Cortex of kidney (tissue), 1 donor: ENCODE results near the gene ALDH18A1.
A peak's percentile ranks its signal among the peaks of the same experiment; 100 is the strongest.
"Not testable (repeated sequence)": the region's sequence is repeated elsewhere in the genome, so short reads cannot be mapped to it uniquely, and the experiment has no call there.

Source experiments
- DNase-seq: peaks from one replicate; lab custom pipeline; 2025; lab: John Stamatoyannopoulos, UW

Gene ALDH18A1

DNA sequence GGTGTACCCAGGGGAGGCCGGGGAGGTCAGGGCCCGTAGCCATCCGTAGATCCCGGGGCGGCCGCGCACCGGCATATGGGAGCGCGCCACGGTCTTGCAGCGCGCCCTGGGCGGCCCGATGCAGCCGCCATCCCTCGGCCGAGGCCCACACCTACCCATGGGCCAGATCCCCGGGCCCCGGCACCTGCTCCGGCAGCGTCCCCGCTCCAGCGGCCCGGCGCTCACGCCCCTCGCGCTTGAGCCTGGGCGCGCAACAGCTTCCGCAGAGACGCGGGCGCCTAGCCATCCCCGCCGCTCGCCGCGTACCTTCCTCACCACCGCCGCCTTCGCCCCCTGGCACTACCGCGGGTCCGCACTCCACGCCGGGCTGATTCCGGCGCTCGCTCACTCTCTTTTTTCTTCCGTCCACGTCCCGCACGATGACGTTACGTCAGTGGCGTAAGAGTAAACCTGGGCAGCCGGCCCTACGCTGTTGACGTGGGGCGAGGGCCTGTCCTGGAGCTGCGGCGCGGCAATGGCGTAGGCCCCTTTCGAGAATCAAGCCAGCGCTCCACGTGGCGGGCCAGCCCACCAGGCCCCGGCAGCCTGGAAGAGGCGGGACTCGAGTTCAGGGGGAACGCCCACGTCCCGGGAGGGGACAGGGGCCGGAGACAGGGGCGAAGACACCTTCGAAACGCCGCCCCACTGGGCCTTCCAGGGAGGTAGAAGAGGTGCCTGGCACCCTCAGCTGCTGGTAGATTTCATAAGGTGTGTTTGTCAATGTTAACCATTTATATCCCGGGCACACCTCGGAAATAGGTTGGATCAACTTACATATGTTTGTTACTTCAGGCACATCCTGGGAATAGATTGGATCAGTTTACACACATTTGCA is at the start of gene ALDH18A1:
ALDH18A1 (minus strand) TSS at position 421 of the 874 bp plus-strand sequence. CDS start 3,334 bp downstream, outside the sequence.
- peak; percentile 21 for DNase-seq

DNA sequence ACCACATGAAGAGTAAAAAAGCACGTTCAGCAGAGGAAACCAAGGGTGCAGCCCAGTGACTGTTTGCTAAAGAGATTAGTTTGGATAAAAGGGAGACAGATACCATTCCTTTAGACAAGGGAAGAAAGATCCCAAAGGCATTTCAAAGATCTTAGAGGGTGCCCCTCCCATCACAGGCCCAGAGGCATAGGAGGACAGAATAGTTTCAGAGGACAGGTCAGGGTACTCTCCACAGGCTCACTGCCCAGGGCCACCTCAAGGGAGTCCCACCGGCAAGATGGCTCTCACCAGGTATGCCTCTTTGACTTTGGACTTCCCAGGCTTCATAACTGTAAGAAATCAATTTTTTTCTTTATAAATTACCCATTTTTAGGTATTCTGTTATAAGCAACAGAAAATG is 41.9 kb upstream of the ALDH18A1 start:
- no peak for DNase-seq

DNA sequence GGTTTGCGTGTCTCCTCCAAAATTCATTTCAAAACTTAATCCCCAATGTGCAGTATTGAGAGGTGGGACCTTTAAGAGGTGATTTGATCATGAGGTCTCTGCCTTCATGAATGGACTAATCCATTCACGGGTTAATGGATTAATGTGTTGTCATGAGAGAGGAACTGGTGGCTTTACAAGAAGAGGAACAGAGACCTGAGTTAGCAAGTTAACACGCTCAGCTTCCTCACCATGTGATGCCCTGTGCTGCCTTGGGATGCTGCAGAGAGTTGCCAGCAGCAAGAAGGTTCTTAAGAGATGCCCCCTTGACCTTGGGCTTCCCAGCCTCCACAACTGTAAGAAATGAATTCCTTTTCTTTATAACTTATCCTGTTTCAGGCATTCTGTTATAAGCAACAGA is 40.9 kb upstream of the ALDH18A1 start:
- DNase-seq: no peak

DNA sequence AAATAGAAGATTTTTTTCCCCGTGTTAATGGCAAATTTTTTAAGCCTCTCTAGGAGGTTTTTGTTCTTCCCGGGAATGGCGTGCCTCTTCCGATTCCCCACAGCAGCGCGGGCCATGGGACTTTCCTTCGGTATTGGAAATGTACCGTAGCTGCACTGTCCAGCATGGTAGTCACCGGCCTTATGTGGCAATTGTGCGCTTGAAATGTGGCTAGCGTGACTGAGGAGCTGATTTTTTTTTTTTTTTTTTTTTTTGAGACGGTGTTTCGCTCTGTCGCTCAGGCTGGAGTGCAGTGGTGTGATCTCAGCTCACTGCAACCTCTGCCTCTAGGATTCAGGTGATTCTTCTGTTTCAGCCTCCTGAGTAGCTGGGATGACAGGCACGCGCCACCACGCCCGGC is 38.2 kb upstream of the ALDH18A1 start:
- no peak for DNase-seq

DNA sequence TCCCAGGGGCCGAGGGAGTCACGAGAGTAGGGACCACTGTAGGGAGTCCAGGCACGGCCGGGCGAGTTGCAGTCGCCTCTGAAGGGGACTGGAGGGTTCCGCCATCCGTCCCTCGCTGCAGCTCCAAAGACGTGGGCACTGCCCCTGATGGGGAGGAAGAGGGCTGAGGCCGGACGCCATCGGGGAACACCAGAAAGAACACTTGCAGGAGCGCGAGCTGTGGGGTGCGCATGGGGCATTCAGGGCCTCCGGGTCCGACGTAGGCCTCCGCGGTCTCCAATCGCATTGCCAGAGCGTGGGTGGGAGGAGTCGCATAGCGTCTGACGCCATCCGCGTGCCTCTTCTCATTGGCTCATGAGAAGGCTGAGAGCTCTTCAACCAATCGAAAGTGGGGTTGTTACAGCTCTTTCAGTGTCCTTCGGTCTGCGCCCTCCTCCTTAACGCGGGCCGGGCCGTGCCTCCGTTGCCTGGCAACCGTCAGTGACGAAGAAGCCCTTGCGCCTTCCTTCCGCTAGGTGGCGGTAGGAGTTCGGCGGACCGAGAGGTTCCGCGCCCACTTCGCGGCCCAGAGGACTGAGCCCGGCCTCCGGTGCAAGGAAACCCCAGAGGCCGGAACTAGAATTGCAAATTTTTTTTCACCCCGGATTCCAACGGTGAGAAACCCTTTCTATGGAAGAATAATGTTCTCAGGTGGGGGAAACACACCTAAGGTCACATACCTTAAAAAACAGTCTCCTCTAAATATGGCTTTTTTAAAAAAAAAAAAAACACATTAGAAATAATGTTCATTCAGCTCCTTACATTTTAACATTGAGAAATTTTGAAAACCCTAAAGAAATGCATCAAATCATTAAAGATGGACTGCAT is 37.4 kb upstream of the ALDH18A1 start, which contains the start of gene TCTN3:
TCTN3 (minus strand) TSS at position 260 of the 867 bp plus-strand sequence; CDS start at position 232, 28 bp downstream.
- peak; percentile 60 for DNase-seq

DNA sequence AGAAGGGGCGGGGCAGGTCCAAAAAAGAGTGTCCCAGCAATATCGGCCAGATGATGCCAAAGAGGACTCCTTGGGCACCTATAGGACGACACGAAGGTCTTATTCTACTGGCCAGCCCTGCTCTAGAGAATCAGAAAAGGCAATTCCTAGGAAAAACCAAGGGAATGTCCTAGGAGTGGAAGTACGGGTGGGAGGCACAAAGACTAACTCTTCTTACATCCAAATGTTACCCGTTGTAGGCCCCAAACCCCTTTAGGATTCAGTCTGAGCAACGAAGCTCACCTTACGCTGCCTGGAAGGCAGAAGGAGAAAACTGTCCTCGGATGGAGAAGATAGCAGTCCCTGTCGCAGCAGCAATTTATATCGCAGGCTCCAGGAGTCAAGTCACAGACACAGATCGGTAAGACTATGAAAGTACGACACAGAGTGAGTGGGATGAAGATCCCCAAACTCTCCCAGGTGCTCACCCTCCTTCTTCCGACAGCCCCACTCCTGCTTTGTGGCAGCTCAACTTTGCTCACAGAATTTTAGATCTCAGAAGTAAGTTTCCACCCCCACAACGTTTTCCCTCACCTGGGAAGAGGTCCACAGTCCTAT is 36.7 kb upstream of the ALDH18A1 start:
- no peak for DNase-seq

DNA sequence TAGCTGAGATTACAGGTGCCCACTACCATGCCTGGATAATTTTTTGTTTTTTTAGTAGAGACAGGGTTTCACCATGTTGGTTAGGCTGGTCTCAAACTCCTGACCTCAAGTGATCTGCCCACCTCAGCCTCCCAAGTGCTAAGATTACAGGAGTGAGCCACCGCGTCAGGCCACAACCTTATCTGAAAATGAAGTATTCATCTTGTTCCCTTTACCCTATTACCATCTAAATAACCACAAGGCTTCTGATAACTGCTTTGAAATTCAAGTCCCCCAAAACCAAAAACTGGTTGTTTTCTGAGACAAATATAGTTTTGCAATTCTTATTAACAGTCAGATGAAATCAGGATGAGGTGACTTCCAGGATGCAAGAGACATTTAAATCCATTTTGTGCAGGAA is 34.8 kb upstream of the ALDH18A1 start:
- no peak for DNase-seq

DNA sequence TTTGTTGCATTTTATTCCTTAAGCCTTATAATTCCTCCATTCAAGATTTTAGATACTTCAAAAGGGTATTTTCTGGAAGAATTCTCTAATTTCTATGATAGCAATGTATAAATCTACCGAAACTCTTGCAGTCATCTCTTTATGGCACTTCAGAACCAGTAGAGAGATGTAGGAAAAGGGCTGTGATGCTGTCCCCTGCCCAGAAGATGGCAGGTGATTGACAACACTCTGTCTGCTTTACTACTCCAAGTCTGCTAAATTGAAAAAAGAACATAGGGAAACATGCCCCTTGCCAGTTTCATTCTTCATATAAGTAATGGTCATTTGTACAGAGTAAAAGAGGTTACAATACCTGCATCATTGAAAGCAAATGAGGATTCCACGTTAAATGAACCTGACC is 32.1 kb upstream of the ALDH18A1 start:
- no peak for DNase-seq

DNA sequence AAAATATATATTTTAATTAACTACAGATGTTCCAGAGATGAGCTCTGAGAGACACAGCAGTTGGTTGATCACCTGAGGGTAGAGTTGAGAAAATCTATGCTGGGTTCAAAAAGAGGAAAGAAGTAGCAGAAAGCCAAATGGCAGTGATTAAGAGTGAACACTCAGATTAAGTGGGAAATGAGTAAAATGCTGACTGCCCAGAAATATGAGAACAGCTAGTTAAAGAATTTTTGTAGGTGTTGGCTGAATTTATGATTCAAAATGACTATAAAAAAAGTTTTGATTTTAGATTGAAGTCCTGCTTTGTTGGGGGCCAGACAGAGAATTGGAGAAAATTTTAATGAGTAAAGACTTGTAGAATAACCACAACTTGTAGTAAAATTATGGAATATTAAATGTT is 27.5 kb upstream of the ALDH18A1 start:
- no peak for DNase-seq

DNA sequence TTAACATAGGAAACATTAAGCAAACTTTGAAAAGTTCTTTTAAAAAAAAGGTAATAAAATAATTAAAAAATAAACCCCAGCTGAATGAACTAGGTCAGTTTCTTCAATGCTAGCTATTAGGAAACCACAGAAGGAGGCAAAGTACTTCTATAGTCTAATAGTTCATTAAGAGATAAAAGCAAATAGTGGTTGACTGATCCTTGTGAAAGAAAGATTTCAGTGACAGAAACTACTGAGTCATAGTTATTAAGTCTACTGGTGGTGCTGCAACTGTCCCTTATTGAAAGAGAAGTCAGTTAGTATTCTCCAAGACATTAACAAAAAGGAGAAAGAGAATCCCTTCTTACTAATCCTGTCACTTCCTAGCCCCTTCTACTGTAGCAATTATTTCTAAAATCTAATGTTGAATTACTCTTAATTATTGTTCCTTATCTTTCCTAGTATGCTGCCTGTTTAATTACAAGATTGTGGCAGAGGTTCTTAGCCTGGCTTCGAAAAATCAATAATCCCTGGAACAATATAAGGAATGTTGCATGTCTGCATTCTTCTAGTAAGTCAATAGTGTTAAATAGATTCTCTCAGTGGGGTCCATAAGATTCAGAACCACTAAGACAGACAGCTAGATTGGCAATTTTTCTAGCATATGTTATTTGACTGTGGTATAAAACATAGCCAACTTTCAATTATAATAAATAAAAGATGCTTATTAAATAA is 19.0 kb upstream of the ALDH18A1 start:
- DNase-seq: no peak

DNA sequence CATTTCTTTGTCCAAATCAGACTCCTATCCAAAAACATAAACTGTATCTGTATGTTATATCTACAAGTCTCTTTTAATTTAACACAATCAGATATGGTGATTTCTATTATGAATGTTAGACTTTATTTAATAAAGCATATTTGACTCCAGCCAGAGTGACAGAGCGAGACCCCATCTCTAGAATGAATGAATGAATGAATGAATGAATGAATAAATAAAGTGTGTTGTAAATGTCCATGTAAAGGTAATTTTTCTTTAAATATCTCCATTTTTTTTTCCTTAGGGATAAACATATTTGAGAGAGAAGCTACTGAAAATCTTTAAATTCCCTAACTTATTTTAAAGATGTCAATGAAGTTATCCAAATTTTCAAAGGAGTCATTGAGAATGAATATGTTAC is 18.1 kb upstream of the ALDH18A1 start:
- DNase-seq: no peak

DNA sequence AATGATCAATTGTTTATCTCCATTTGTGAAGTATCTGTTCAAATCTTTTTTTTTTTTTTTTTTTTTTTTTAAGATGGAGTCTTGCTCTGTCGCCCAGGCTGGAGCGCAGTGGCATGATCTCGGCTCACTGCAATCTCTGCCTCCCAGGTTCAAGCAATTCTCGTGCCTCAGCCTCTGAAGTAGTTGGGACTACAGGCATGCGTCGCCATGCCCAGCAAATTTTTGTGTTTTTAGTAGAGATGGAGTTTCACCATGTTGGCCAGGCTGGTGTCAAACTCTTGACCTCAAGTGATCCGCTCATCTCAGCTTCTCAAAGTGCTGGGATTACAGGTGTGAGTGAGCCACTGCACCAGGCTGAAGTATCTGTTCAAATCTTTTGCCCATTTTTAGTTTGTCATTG is 16.1 kb upstream of the ALDH18A1 start:
- DNase-seq: not testable (repeated sequence)

DNA sequence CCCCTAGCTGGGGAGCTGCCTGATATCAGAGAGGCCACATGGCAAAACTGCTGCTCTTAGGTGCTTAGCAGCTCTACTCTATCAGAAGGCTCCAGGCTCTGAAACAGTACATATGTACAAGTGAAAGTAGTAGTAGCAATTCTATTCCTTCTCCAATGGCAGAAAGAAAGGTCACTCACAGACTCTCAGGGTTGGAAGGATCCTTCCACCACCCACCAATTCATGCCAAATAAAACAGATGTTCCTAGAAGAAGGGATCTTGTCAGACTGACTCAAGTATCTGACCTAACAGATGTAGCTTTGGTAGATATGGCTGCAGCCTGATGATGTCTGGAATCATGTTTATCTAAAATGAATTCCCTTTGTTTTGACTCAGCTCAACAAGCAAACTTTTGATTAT is 8.0 kb upstream of the ALDH18A1 start:
- DNase-seq: no peak

DNA sequence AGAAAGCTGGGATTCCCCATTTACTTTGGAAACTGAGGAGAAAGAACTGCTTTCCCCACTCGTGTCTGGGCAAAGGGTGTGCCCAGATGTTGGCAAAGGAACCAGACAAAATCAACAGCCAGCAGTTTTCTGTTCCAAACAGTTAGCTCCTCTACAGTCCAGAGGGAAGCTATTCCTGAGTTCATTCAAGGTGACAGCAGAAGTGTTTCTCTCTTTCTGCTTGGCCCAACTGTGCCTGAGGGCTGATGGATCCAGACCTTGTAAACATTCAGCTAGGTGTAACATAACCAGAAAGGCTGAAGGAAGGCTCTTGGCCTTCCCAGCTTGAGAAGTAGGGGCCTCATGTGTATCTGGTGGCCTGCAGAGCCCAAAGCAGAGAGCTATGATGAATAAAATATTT is 7.0 kb upstream of the ALDH18A1 start:
- DNase-seq: no peak

DNA sequence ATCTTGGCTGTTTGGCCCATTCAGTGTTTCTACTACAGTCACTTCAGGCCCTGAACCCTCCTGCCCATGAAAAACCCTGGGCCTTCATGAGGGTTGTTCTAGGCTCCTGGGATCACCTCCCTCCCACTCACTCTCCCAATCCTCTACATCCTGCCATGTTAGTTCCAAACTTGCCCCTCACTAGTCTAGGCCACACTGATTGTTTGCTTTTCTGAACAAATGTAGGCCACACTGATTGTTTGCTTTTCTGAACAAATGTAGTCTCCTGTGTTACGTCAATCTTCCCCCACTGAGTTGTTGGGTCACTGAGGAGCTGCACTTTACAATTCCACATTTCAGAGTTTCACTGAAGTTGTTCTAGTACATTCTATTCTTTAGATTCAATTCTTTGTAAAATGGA is 5.3 kb upstream of the ALDH18A1 start:
- no peak for DNase-seq

DNA sequence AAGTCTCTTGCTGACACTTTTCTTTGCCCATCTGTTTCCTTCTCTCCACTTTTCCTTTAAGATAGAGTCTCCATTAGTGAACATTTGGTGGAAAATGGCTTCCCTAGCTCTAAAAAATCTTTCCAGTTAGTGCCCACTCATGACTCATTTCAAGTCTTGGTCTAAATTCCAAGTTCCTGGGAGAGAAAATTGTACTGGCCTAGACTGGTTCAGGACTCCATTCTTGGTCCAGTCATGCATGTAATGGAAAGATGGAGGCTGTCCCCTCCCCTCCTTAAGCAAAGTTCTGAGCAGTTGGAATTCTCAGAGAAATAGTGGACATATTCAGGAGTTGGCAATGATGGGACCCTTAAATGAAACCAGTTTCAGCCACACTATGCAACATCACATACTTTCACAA is 3.8 kb upstream of the ALDH18A1 start:
- no peak for DNase-seq

DNA sequence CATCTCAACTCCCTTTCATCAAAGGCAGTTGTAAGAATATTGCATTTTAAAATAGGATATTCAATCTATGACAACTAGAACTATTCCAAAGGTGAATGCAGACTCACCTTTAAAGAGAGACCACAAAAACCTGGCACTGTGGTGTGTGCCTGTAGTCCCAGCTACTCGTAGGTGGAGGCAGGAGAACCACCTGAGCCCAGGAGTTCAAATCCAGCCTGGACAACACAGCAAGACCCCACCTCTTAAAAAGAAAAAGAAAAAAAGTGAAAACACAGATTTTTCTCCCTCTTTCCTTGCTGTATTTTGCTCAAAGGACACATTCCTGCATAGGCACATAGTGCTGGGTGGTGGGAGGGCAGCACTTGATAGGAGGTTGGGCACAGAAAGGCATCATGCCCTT is 739 bp upstream of the ALDH18A1 start:
- DNase-seq: no peak

DNA sequence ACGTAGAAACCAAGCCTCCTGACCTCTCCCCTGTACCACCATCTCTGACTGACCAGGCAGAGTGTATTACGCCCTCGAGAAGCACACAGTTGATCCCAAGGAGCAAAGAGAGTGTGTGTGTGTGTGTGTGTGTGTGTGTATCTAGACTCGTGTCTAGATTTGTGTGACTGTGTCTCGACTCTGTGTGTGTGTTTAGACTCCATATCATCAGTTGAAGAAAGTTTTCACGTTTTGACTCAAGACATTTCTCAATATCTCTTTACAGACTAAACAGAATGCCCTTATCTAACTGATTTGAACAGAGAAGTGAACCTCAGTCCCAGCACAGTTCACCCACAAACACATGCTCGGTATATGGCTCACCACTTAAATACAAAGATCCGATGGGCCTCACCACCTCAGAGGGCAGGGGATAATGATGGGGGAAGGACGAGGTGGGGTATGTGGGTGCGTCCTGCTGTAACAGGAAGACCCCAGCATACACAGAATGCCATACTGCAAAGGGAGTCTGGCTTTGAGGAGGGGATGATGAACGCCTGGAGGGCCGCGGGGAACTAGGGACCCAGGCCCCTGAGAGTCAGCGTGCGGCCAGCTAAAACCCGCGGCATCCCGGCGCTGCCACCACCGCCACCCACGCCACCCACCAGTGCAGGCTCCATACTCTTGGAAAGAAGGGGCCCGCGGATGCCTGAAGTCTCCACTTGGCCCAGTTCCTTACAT is 780 bp downstream of the ALDH18A1 start:
- no peak for DNase-seq

DNA sequence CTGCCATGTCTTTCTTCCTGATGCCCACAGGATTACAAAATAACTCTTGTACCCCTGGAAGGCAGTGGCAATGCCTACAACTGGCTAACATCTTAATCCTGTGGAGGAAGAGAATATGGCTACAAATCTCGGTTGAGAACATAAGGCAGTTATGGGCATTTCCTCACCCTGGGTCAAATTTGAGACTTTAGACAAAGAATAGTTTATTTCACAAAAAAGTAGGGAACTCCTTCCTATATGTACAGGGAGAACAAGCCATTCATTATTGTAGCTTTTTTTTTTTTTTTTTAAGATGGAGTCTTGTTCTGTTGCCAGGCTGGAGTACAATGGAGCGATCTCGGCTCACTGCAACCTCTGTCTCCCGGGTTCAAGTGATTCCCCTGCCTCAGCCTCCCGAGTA is 2.6 kb downstream of the ALDH18A1 start:
- DNase-seq: no peak

DNA sequence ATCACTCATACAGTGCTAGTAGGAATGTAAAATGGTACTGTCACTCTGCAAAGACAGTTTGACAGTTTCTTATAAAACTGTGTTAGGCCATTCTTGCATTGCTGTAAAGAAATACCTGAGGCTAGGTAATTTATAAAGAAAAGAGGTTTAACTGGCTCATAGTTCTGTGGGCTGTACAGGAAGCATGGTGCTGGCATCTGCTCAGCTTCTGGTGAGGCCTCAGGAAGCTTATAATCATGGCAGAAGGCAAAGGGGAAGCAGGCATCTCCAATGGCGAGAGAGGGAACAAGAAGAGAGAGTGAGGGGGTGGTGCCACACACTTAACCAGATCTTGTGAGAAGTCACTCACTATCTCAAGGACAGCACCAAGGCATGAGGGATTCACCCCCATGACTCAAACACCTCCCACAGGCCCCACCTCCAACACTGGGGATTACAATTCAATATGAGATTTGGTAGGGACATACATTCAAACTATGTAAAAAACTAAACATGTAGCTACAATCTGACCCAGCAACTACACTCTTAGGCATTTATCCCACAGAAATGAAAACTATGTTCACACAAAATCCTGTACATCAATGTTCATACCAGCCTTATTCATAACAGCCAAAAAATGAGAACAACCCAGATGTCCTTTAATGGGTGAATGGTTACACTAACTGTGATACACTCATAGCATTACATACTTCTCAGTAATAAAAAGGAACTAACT is 5.0 kb downstream of the ALDH18A1 start:
- DNase-seq: no peak

DNA sequence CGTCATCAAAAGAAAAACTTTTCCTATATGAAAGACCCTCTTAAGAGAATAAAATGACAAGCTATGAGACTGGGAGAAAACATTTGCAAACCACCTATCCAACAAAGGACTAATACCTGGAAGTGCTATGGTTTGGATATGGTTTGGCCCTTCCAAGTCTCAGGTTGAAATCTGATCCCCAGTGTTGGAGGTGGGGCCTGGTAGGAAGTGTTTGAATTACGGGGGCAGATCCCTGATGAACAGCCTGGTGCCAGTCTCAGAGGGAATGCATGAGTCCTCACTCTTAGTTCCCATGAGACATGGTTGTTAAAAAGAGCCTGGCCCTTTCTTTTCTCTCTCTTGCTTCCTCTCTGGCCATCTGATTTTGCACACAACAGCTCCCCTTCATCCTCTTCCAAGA is 6.3 kb downstream of the ALDH18A1 start:
- DNase-seq: no peak
